Bronchial epithelial cell (primary cell): ENCODE data around the gene IRF2BPL. TPM values are rescaled to one million over a fixed set of nuclear protein-coding genes. Genes with fewer than 3 reads are reported as not detected.

Source experiments
- DNase-seq: peaks from one replicate; pipeline ENCODE4 v3.0.0-alpha.2; 2010; ENCODE audit warnings: low read depth
- FAIRE-seq: peaks from 2 replicates; lab custom pipeline; 2011; peaks lifted over from hg19 to GRCh38; lab: Jason Lieb, UNC
- H3K27me3 ChIP-seq: 2 replicates; pipeline ENCODE4 v1.5.1; 2011; ENCODE audit warnings: low read length; ENCODE audit not compliant: control insufficient read depth, insufficient read depth
- H3K36me3 ChIP-seq: 2 replicates; pipeline ENCODE4 v1.5.1; 2011; ENCODE audit warnings: low read length; ENCODE audit not compliant: control insufficient read depth, insufficient read depth
- H3K4me3 ChIP-seq: 2 replicates; pipeline ENCODE4 v1.5.1; 2011; ENCODE audit warnings: mild to moderate bottlenecking, low read depth, low read length, control low read depth
- total RNA-seq: library from RNA; depleted of rRNA; stranded (reverse); fragments of >200 nt; gene quantifications from 2 replicates; pipeline ENCODE4 v1.2.1, GENCODE V29; 2014
- TF ChIP-seq, protein P1 (sequence below): IDR thresholded peaks from 2 replicates; pipeline ENCODE4 v1.5.1; 2011; ENCODE audit warnings: mild to moderate bottlenecking, moderate library complexity, low read length, control low read depth, inconsistent platforms; ENCODE audit not compliant: insufficient read depth, severe bottlenecking

IRF2BPL gene
- total RNA-seq, 1 donor from 2014 or later = 12.1 TPM

DNA sequence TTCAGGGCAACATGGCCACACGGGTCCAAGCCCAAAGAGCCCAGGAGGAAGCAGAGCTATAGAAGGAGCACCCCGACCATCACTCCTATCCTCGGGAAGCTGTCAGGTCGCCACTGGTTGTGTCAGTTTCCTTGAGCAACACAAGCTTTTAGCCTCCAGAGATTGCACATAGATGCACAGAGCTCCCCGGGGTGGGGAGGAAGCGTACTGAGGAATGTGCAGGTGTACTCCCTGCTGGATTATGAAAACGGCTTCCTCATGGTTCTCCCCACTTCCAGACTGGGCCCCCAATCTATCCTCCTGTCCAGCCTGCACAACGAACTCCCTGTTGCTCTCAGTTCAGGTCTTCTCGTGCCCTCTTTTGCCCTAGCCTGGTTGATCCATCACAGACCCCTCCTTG lies 30.3 kb upstream of the IRF2BPL start:
- FAIRE-seq = peak; percentile 87
- no peaks in the 10 kb centered on the region for H3K27me3 ChIP-seq
- TF ChIP-seq, protein P1, sequence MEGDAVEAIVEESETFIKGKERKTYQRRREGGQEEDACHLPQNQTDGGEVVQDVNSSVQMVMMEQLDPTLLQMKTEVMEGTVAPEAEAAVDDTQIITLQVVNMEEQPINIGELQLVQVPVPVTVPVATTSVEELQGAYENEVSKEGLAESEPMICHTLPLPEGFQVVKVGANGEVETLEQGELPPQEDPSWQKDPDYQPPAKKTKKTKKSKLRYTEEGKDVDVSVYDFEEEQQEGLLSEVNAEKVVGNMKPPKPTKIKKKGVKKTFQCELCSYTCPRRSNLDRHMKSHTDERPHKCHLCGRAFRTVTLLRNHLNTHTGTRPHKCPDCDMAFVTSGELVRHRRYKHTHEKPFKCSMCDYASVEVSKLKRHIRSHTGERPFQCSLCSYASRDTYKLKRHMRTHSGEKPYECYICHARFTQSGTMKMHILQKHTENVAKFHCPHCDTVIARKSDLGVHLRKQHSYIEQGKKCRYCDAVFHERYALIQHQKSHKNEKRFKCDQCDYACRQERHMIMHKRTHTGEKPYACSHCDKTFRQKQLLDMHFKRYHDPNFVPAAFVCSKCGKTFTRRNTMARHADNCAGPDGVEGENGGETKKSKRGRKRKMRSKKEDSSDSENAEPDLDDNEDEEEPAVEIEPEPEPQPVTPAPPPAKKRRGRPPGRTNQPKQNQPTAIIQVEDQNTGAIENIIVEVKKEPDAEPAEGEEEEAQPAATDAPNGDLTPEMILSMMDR = no peak
- no peak overlapping the region for H3K4me3 ChIP-seq
- no peak for DNase-seq
- H3K36me3 ChIP-seq = no peaks in the 10 kb centered on the region

DNA sequence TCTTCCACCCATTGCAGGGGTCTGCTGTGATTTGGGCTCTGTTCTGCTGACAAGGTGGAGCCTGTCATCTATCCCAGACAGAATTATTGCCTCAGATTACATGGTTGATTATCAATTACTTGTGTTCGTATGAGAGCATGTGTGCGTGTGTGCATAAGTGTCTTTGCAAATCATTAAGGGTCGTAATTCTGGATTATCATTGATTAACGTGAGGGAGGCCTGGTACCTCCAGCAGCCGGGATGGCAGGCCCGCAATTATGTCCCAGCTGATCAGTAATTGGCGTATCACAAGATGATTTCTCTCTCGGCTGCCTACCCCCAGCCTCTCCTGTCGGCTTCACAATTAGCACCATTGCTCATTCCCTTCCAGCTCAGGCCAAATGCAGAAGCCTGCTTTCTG lies 29.6 kb upstream of the IRF2BPL start:
- FAIRE-seq (no peak), DNase-seq (no peak)
- Histone ChIP-seq H3K27me3 (no peaks in the 10 kb centered on the region), H3K4me3 (no peak overlapping the region), H3K36me3 (no peaks in the 10 kb centered on the region)
- TF ChIP-seq, protein P1 = no peak

DNA sequence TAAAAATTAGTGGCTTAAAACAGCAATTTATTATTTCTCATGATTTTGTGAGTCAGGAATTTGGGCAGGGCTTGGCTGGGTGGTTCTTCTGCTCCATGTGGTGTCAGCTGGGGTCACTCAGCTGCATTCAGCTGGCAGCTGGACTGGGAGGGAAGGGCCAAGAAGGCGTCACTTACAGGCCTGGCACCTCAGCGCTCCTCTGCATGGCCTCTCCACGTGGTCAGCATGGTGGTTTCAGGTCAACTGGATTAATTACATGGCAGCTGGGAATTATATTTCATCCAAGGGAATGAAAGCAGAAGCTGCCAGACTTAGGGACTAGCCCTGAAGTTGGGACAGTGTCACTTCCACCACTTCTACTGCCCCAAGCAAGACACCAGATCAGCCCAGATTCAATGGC lies 27.5 kb upstream of the IRF2BPL start:
- H3K36me3 ChIP-seq = no peaks in the 10 kb centered on the region
- no peaks in the 10 kb centered on the region for H3K27me3 ChIP-seq
- no peak overlapping the region for H3K4me3 ChIP-seq
- TF ChIP-seq, protein P1 = no peak
- DNase-seq (no peak), FAIRE-seq (no peak)

DNA sequence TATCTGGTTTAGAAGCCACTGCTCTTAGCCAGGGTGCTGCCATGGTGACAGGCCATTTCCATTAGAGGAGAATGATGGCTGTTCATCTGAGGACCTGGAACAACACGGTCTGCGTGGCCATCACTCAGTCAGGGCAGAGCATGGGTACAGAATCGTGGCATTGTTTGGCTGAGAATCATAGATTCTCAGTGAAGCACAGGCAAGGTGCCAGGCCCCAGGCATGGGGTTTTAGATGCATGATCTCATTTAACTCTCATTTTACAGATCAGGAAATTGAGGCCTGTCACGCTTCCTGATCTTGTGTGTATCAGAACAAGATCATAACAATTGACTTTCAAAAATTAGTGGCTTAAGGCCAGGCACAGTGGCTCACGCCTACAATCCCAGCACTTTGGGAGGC lies 26.8 kb upstream of the IRF2BPL start:
- no peak for DNase-seq
- H3K36me3 ChIP-seq = no peaks in the 10 kb centered on the region
- TF ChIP-seq, protein P1 = no peak
- no peak for FAIRE-seq
- no peaks in the 10 kb centered on the region for H3K27me3 ChIP-seq
- no peak overlapping the region for H3K4me3 ChIP-seq

DNA sequence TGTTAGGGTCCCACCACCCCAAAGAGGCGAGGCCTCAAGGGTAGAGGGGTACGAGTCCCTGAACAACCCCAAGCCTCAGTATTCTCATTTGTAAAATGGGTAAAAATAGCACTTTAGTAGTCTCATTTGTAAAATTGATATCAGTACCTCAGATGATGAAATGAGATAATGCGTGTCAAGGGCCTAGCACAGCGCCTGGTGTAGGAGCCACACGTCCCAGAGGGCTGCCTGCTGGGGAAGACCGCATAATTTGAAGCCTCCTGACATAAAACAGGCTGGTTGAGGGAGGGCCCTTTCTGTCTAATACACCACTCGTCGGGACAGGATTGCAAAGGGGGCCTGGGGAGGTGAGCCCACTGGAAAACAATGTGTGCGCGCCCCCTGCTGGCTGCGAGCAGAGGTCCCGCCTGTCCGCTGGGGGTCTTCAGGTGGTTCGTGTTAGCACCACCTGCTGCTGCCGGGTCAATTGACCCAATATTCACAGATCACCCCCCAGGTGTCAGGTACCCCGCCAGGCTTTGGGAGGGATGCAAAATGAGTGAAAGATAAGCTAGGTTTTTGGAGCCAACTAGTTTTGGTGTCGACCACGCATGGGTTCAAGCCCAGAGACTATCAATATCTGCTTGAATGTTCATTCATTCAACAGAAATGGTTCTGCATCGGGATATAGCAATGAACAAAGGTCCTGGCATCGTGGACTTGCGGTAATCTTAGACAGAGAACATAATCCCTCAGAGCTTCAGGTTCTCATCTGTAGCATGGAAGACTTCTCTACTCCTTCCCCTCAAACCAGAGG lies 24.7 kb upstream of the IRF2BPL start:
- FAIRE-seq = no peak
- no peaks in the 10 kb centered on the region for H3K27me3 ChIP-seq
- no peak for DNase-seq
- H3K36me3 ChIP-seq = no peaks in the 10 kb centered on the region
- TF ChIP-seq, protein P1 = peak; percentile 82
- H3K4me3 ChIP-seq = no peak overlapping the region
